Vagina (tissue), 2 donors: Measurements from ENCODE around the gene PRG2.

Experiments used
- CTCF ChIP-seq, 3 experiments: fragments of 450-650 bp in 2 of 3; fragments of 200-600 bp in 1 of 3; sonication (generic) in 1 of 3; IDR thresholded peaks; one replicate each; pipeline ENCODE4 v1.5.1; 2017 to 2019; ENCODE audit warnings: antibody characterized with exemption in 3 of 3, mild to moderate bottlenecking in 2 of 3, moderate library complexity in 2 of 3
- POLR2AphosphoS5 ChIP-seq, 2 donors: sonication (generic); formaldehyde crosslinking; IDR thresholded peaks; one replicate each; pipeline ENCODE4 v1.9.0; 2017; ENCODE audit warnings: antibody characterized with exemption in 2 of 2, mild to moderate bottlenecking in 2 of 2, low read depth in 1 of 2; ENCODE audit not compliant: insufficient read depth in 1 of 2

GRCh38 chr11:57347336-57347735 lies 43.1 kb downstream of the PRG2 start:
- TF ChIP-seq CTCF (IDR thresholded peaks at IDR 0.05) (no peak), POLR2AphosphoS5 (IDR thresholded peaks at IDR 0.05; ENCODE audit: insufficient read depth in 1 of 2, low read depth in 1 of 2) (no peak)
